Left colon (tissue), 2 donors: ENCODE results near the gene CACNG3. TPM values are rescaled to one million over a fixed set of nuclear protein-coding genes. Genes with fewer than 3 reads are reported as not detected.
A peak's percentile ranks its signal among the peaks of the same experiment; 100 is the strongest.
"Not testable (repeated sequence)": the region's sequence is repeated elsewhere in the genome, so short reads cannot be mapped to it uniquely, and the experiment has no call there.

ENCODE experiments used
- ATAC-seq: fragments of 200-7000 bp; cut with Tn5 transposase; one replicate; pipeline ENCODE4 v1.9.1; 2020; ENCODE audit warnings: mild to moderate bottlenecking, moderate library complexity
- DNase-seq, 2 donors: peaks; one replicate each; pipeline ENCODE4 v3.0.0-alpha.2; 2020
- intact Hi-C, 2 donors: fragments of 100-400 bp; cut with DNase I in 1 of 2; cut with micrococcal nuclease in 1 of 2; formaldehyde crosslinking; loops; one replicate each; pipeline versions ENCODE4 v1.11.2 to v1.14.0; 2022; cut with DNase I, micrococcal nuclease
- long read RNA-seq: library from polyadenylated mRNA; unstranded; transcript quantifications from one replicate; pipeline ENCODE4 v2.0.0, GENCODE V29; 2021
- total RNA-seq, 2 donors: library from RNA; stranded (reverse); fragmentation: NEBNext Ultra II Directional; extraction: Animal tissue kit (Norgen Biotek cat#: 25700); gene quantifications; one replicate each; pipeline ENCODE4 v1.2.1, GENCODE V29; 2021
- donor health status: DM: no; HTN: no; CAD: no.
- donor health status: DM: yes; HTN: yes; CAD: no.

The CACNG3 gene
- total RNA-seq = not detected
- long read RNA-seq = 0 reads

GRCh38 chr16:24255456-24256371 lies at the start of gene CACNG3:
TSS of gene CACNG3 (plus strand) at chr16:24256335. CDS start at chr16:24256755, 420 bp downstream.
- ATAC-seq = no peak
- intact Hi-C loops = loop anchor here in 1 of 2 donors (10.0 kb wide), 1 partner anchor 211 kb away; no protein-coding TSS in a partner anchor
- peak; percentile 27 to 43 for DNase-seq

- ATAC-seq (no peak), DNase-seq (no peak)
- intact Hi-C loops = no loop called here
Observed at GRCh38 chr16:24206926-24207325, 49.2 kb upstream of the CACNG3 start.

- intact Hi-C loops = no loop called here
Observed at GRCh38 chr16:24208710-24209109, 47.4 kb upstream of the CACNG3 start.

GRCh38 chr16:24214992-24215391 lies 41.1 kb upstream of the CACNG3 start:
- no peak for ATAC-seq
- intact Hi-C loops = no loop called here
- no peak for DNase-seq

More at GRCh38 chr16:24208710-24209109, 47.4 kb upstream of the CACNG3 start:
- ATAC-seq (no peak), DNase-seq (no peak)

GRCh38 chr16:24216961-24217360 lies 39.2 kb upstream of the CACNG3 start:
- ATAC-seq = no peak
- DNase-seq = no peak
- intact Hi-C loops = no loop called here

GRCh38 chr16:24217461-24217860 lies 38.7 kb upstream of the CACNG3 start:
- ATAC-seq (no peak), DNase-seq (no peak)
- intact Hi-C loops = no loop called here

- intact Hi-C loops = no loop called here
- DNase-seq = no peak
- ATAC-seq = no peak
Observed at GRCh38 chr16:24218299-24218698, 37.8 kb upstream of the CACNG3 start.

GRCh38 chr16:24221219-24221618 lies 34.9 kb upstream of the CACNG3 start:
- no peak for ATAC-seq
- DNase-seq = no peak
- intact Hi-C loops = no loop called here

GRCh38 chr16:24228514-24228913 lies 27.6 kb upstream of the CACNG3 start:
- intact Hi-C loops = no loop called here
- no peak for ATAC-seq
- DNase-seq = no peak

- ATAC-seq (no peak), DNase-seq (no peak)
- intact Hi-C loops = no loop called here
Observed at GRCh38 chr16:24232936-24233335, 23.2 kb upstream of the CACNG3 start.

GRCh38 chr16:24234737-24235136 lies 21.4 kb upstream of the CACNG3 start:
- ATAC-seq (no peak), DNase-seq (no peak)
- intact Hi-C loops = no loop called here

GRCh38 chr16:24235806-24236205 lies 20.3 kb upstream of the CACNG3 start:
- intact Hi-C loops = no loop called here
- no peak for DNase-seq
- ATAC-seq = no peak

GRCh38 chr16:24238846-24239245 lies 17.3 kb upstream of the CACNG3 start:
- intact Hi-C loops, ATAC-seq, DNase-seq: not testable (repeated sequence)

- ATAC-seq = no peak
- intact Hi-C loops = no loop called here
Observed at GRCh38 chr16:24246911-24247607, 9.1 kb upstream of the CACNG3 start.

GRCh38 chr16:24253192-24253591 lies 2.9 kb upstream of the CACNG3 start:
- peak in 1 of 2 donors; percentile 26 for DNase-seq
- peak; percentile 55 for ATAC-seq
- intact Hi-C loops = loop anchor here in 1 of 2 donors (10.0 kb wide), 1 partner anchor 208 kb away; no protein-coding TSS in a partner anchor

More at GRCh38 chr16:24246911-24247607, 9.1 kb upstream of the CACNG3 start:
- DNase-seq = no peak

- intact Hi-C loops = loop anchor here in 1 of 2 donors (10.0 kb wide), 1 partner anchor 213 kb away; no protein-coding TSS in a partner anchor
- ATAC-seq (no peak), DNase-seq (no peak)
Observed at GRCh38 chr16:24257958-24258357, 1.8 kb downstream of the CACNG3 start.

GRCh38 chr16:24258791-24259190 lies 2.7 kb downstream of the CACNG3 start:
- DNase-seq (no peak), ATAC-seq (no peak)
- intact Hi-C loops = loop anchor here in 1 of 2 donors (10.0 kb wide), 1 partner anchor 214 kb away; no protein-coding TSS in a partner anchor

GRCh38 chr16:24262816-24263215 lies 6.7 kb downstream of the CACNG3 start:
- DNase-seq = no peak
- intact Hi-C loops = no loop called here
- no peak for ATAC-seq

GRCh38 chr16:24270721-24271442 lies 14.7 kb downstream of the CACNG3 start:
- intact Hi-C loops = no loop called here
- no peak for ATAC-seq

More at GRCh38 chr16:24270721-24271442, 14.7 kb downstream of the CACNG3 start:
- no peak for DNase-seq
